Smooth muscle cell (in vitro differentiated cells): ENCODE measurements around the gene NCEH1. TPM values are rescaled to one million over a fixed set of nuclear protein-coding genes. Genes with fewer than 3 reads are reported as not detected.

Source experiments
- DNase-seq: peaks from one replicate; lab custom pipeline; 2025; ENCODE audit not compliant: unreplicated experiment; lab: John Stamatoyannopoulos, UW
- H2AFZ ChIP-seq: fragments of 200-600 bp; sonication (generic); 2 replicates; pipeline ENCODE4 v1.6.0; 2016; ENCODE audit warnings: antibody characterized with exemption, low read depth, mild to moderate bottlenecking
- H3F3A ChIP-seq: fragments of 200-600 bp; sonication (generic); 2 replicates; pipeline ENCODE4 v1.6.0; 2017; ENCODE audit warnings: antibody characterized with exemption, low read depth
- H3K27ac ChIP-seq: fragments of 200-600 bp; sonication (generic); 2 replicates; pipeline ENCODE4 v1.5.1; 2016; ENCODE audit warnings: low read depth, mild to moderate bottlenecking
- H3K27me3 ChIP-seq: fragments of 200-600 bp; sonication (generic); 2 replicates; pipeline ENCODE4 v1.6.1; 2016; ENCODE audit warnings: low read depth, mild to moderate bottlenecking
- H3K36me3 ChIP-seq: fragments of 200-600 bp; sonication (generic); 2 replicates; pipeline ENCODE4 v1.5.1; 2016; ENCODE audit warnings: low read depth
- H3K4me1 ChIP-seq: fragments of 200-600 bp; sonication (generic); 2 replicates; pipeline ENCODE4 v1.5.1; 2016; ENCODE audit warnings: low read depth
- H3K4me2 ChIP-seq: fragments of 200-600 bp; sonication (generic); 2 replicates; pipeline ENCODE4 v1.6.0; 2016; ENCODE audit warnings: mild to moderate bottlenecking
- H3K4me3 ChIP-seq: fragments of 200-600 bp; sonication (generic); 2 replicates; pipeline ENCODE4 v1.5.1; 2016; ENCODE audit warnings: mild to moderate bottlenecking
- H3K79me2 ChIP-seq: fragments of 200-600 bp; sonication (generic); 2 replicates; pipeline ENCODE4 v1.6.0; 2016; ENCODE audit warnings: low read depth, mild to moderate bottlenecking
- H3K9ac ChIP-seq: fragments of 200-600 bp; sonication (generic); 2 replicates; pipeline ENCODE4 v1.6.0; 2016; ENCODE audit warnings: low read depth
- H3K9me3 ChIP-seq: fragments of 200-600 bp; sonication (generic); replicated peaks from 2 replicates; pipeline ENCODE4 v1.5.1; 2016; ENCODE audit warnings: low read depth
- H4K20me1 ChIP-seq: fragments of 200-600 bp; sonication (generic); 2 replicates; pipeline ENCODE4 v1.6.0; 2016; ENCODE audit warnings: low read depth
- WGBS: methylation state at CpG from one replicate; pipeline ENCODE4 v1.1.7; 2016; ENCODE audit warnings: low lambda C conversion rate; 5-methylcytosine and 5-hydroxymethylcytosine counted together
- polyA plus RNA-seq: library from polyadenylated mRNA; unstranded; fragments of >200 nt; fragmentation: Nextera tagmentation; extraction: Ambion mirVana; gene quantifications from 2 replicates; pipeline ENCODE4 v1.2.1, GENCODE V29; 2016
- total RNA-seq: library from RNA; depleted of rRNA; stranded (reverse); fragments of >200 nt; gene quantifications from 2 replicates; pipeline ENCODE4 v1.2.3, GENCODE V29; 2014
- TF ChIP-seq, protein P1 (sequence below): fragments of 200-600 bp; sonication (generic); IDR thresholded peaks from 2 replicates; pipeline ENCODE4 v1.5.1; 2017; ENCODE audit warnings: borderline replicate concordance, mild to moderate bottlenecking, antibody characterized with exemption; ENCODE audit not compliant: insufficient read depth, poor library complexity, severe bottlenecking

NCEH1 gene
- total and polyA plus RNA-seq, 2 experiments from 2014 or later, result 1.9 to 5.3 TPM

DNA sequence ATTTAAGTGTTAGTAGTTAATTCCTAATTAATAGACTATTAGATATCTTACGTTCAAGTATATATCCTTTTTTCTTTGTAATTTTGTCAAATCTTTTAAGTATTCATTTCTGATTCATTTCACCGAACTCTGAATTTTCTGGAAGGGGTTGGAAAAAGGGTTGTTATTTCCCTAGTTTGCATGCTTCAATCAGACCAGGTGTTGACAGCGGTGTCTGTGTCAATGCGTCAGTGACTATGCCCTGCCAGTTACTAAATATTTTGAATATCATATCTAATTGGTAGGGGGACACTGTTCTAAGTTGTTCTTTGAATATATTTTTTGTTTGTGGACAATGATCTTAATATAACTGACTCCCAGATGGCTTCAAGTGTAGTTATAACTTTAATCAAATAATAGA, 124.9 kb downstream of the NCEH1 start:
- Histone ChIP-seq H3K27ac (no peak overlapping the region), H3K79me2 (no peaks in the 10 kb centered on the region), H4K20me1 (no peaks in the 10 kb centered on the region), H3K36me3 (no peaks in the 10 kb centered on the region), H2AFZ (no peak overlapping the region), H3K9ac (no peak overlapping the region), H3K4me3 (no peak overlapping the region), H3K4me2 (no peak overlapping the region), H3F3A (no peaks in the 10 kb centered on the region), H3K4me1 (no peaks in the 10 kb centered on the region), H3K9me3 (no peaks in the 10 kb centered on the region), H3K27me3 (no peaks in the 10 kb centered on the region)
- TF ChIP-seq, protein P1, sequence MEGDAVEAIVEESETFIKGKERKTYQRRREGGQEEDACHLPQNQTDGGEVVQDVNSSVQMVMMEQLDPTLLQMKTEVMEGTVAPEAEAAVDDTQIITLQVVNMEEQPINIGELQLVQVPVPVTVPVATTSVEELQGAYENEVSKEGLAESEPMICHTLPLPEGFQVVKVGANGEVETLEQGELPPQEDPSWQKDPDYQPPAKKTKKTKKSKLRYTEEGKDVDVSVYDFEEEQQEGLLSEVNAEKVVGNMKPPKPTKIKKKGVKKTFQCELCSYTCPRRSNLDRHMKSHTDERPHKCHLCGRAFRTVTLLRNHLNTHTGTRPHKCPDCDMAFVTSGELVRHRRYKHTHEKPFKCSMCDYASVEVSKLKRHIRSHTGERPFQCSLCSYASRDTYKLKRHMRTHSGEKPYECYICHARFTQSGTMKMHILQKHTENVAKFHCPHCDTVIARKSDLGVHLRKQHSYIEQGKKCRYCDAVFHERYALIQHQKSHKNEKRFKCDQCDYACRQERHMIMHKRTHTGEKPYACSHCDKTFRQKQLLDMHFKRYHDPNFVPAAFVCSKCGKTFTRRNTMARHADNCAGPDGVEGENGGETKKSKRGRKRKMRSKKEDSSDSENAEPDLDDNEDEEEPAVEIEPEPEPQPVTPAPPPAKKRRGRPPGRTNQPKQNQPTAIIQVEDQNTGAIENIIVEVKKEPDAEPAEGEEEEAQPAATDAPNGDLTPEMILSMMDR, result no peak
- no peak for DNase-seq
- 95% methylated on average over 4 of the region's 4 CpGs for WGBS

DNA sequence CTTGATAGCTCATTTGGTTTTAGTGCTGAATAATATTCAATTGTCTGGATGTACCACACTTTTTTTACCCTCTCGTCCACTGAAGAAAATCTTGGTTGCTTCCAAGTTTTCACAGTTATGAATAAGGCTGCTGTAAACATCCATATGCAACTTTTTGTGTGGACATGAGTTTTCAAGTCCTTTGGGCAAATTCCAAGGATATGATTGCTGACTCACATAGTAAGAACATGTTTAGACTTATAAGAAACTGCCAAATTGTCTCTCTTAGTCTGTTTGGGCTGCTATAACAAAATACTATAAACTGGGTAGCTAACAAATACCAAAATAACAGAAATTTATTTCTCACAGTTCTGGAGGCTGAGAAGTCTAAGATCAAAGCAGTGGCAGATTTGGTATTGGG, 128.2 kb downstream of the NCEH1 start:
- peak overlapping the region; percentile 7 for H3K27ac ChIP-seq
- H3K36me3 ChIP-seq, result no peaks in the 10 kb centered on the region
- WGBS, result 65% methylated on average over 1 of the region's 1 CpG
- no peaks in the 10 kb centered on the region for H3K9me3 ChIP-seq
- no peaks in the 10 kb centered on the region for H3K79me2 ChIP-seq
- no peaks in the 10 kb centered on the region for H3K27me3 ChIP-seq
- H3K4me3 ChIP-seq, result no peak overlapping the region
- H2AFZ ChIP-seq, result no peak overlapping the region
- H3K9ac ChIP-seq, result no peak overlapping the region
- DNase-seq, result no peak
- no peaks in the 10 kb centered on the region for H3F3A ChIP-seq
- no peaks in the 10 kb centered on the region for H4K20me1 ChIP-seq
- H3K4me1 ChIP-seq, result no peaks in the 10 kb centered on the region
- peak overlapping the region; percentile 16 for H3K4me2 ChIP-seq
- TF ChIP-seq, protein P1, result no peak

DNA sequence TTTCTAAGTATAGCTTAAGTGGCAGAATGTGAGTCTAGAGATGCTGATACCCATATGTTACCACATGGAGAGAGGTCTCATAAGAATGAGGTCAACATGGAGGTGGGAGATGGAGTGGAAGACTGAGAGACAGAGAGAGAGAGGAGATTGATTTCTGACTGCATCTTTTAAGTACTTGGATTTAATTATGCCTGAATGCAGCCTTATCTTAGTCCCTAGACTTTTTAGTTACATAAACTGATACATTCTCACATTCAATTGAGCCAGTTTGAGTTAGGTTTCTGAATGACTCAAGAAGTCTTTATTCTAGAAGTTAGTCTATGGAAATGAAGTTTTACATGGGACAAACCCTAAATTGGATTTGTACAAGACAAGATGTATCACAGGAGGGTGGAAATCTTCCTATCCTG, 129.1 kb downstream of the NCEH1 start:
- no peaks in the 10 kb centered on the region for H4K20me1 ChIP-seq
- no peak overlapping the region for H3K27ac ChIP-seq
- H3K9me3 ChIP-seq, result no peaks in the 10 kb centered on the region
- H3K27me3 ChIP-seq, result no peaks in the 10 kb centered on the region
- no peaks in the 10 kb centered on the region for H3F3A ChIP-seq
- TF ChIP-seq, protein P1, result no peak
- DNase-seq, result no peak
- no peaks in the 10 kb centered on the region for H3K79me2 ChIP-seq
- no peaks in the 10 kb centered on the region for H3K4me1 ChIP-seq
- no peak overlapping the region for H3K9ac ChIP-seq
- no peaks in the 10 kb centered on the region for H3K36me3 ChIP-seq
- no peak overlapping the region for H3K4me3 ChIP-seq
- no peak overlapping the region for H3K4me2 ChIP-seq
- H2AFZ ChIP-seq, result no peak overlapping the region

DNA sequence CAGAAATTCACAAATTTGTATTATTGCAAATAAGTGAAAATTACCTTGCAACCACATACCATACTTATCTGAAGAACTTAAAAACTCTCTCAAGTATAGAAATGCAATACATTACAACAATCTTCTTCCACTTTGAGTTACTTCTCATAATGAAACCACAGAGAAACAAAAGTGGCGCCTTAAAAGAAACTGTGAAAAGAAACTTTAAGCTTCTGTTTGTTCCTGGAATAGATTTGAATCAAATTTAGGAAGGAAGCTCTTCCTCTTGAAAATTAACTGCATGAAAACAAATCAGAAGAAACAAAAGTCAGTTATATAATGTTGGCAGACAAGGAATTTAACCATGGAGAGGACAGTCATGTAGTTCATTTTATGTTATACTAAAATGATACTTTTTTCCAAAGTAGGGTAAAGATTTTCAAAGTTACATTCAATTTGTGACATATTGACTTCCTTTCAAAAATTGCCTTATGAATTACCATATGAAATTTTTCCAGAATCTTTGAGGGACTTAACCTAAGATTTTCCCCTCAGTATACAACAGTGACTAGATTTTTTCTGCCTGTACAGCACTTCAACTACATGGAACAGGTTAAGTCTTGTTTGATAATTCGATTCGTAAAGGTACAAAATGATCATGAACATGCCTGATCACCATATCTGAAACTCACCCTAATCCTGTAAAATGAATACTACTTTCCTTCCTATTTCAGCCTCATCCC, 130.0 kb downstream of the NCEH1 start:
- H3K27ac ChIP-seq, result no peak overlapping the region
- 94% methylated on average over 3 of the region's 3 CpGs for WGBS
- no peak for DNase-seq
- H4K20me1 ChIP-seq, result no peaks in the 10 kb centered on the region
- no peaks in the 10 kb centered on the region for H3K4me1 ChIP-seq
- H2AFZ ChIP-seq, result peak overlapping the region; percentile 18
- H3K36me3 ChIP-seq, result no peaks in the 10 kb centered on the region
- H3K4me2 ChIP-seq, result no peak overlapping the region
- H3K9me3 ChIP-seq, result no peaks in the 10 kb centered on the region
- H3K27me3 ChIP-seq, result no peaks in the 10 kb centered on the region
- no peak overlapping the region for H3K9ac ChIP-seq
- H3F3A ChIP-seq, result no peaks in the 10 kb centered on the region
- TF ChIP-seq, protein P1, result no peak
- H3K4me3 ChIP-seq, result no peak overlapping the region
- no peaks in the 10 kb centered on the region for H3K79me2 ChIP-seq
